Lower lobe of right lung (tissue), 2 donors: ENCODE measurements around the gene NDC1. TPM values are rescaled to one million over a fixed set of nuclear protein-coding genes. Genes with fewer than 3 reads are reported as not detected.

ENCODE experiments used
- ATAC-seq, 2 donors: fragments of 200-7000 bp; cut with Tn5 transposase; one replicate each; pipeline ENCODE4 v1.9.1; 2020 to 2022; ENCODE audit warnings: mild to moderate bottlenecking in 2 of 2, moderate library complexity in 2 of 2
- DNase-seq: peaks from one replicate; pipeline ENCODE4 v3.0.0-alpha.2; 2020
- H3K27ac ChIP-seq: fragments of 200-600 bp; one replicate; pipeline ENCODE4 v1.8.0; 2022
- H3K27me3 ChIP-seq: fragments of 200-600 bp; one replicate; pipeline ENCODE4 v1.8.0; 2022; ENCODE audit warnings: low read depth
- H3K36me3 ChIP-seq: fragments of 200-600 bp; one replicate; pipeline ENCODE4 v1.8.0; 2022; ENCODE audit warnings: mild to moderate bottlenecking
- H3K4me1 ChIP-seq: fragments of 200-600 bp; one replicate; pipeline ENCODE4 v1.8.0; 2022
- H3K4me3 ChIP-seq: fragments of 200-600 bp; one replicate; pipeline ENCODE4 v1.8.0; 2022; ENCODE audit warnings: mild to moderate bottlenecking
- H3K9me3 ChIP-seq: fragments of 200-600 bp; one replicate; pipeline ENCODE4 v1.8.0; 2022
- CTCF ChIP-seq: fragments of 200-600 bp; IDR thresholded peaks from one replicate; pipeline ENCODE4 v1.8.0; 2022; ENCODE audit warnings: antibody characterized with exemption, mild to moderate bottlenecking
- intact Hi-C: fragments of 100-400 bp; cut with DNase I; formaldehyde crosslinking; loops from one replicate; pipeline ENCODE4 v1.11.0; 2022
- total RNA-seq: library from RNA; stranded (reverse); fragmentation: NEBNext Ultra II Directional; extraction: Animal tissue kit (Norgen Biotek cat#: 25700); gene quantifications from one replicate; pipeline ENCODE4 v1.2.1, GENCODE V29; 2021
- donor health status: DM: no; HTN: yes; CAD: no; lungs with severe emphysema.

The NDC1 gene
- total RNA-seq, 1 donor from 2014 or later = 9.9 TPM

- Histone ChIP-seq H3K9me3 (no peaks in the 10 kb centered on the region), H3K27ac (no peak overlapping the region), H3K27me3 (peaks cover 14% of the 10 kb centered on the region), H3K4me1 (no peaks in the 10 kb centered on the region), H3K36me3 (no peaks in the 10 kb centered on the region), H3K4me3 (no peak overlapping the region)
- intact Hi-C loops = no loop called here
- ATAC-seq (no peak), DNase-seq (no peak)
- TF ChIP-seq CTCF = no peak
These were observed 107.0 kb downstream of the NDC1 start for GRCh38 chr1:53731043-53731600.

GRCh38 chr1:53730224-53730865 lies 107.8 kb downstream of the NDC1 start:
- Histone ChIP-seq H3K4me3 (no peak overlapping the region), H3K9me3 (no peaks in the 10 kb centered on the region), H3K27ac (no peak overlapping the region), H3K4me1 (no peaks in the 10 kb centered on the region), H3K27me3 (peaks cover 14% of the 10 kb centered on the region), H3K36me3 (no peaks in the 10 kb centered on the region)
- no peak for TF ChIP-seq CTCF
- no peak for ATAC-seq
- no peak for DNase-seq
- intact Hi-C loops = no loop called here

- DNase-seq (no peak), ATAC-seq (no peak)
- Histone ChIP-seq H3K9me3 (no peaks in the 10 kb centered on the region), H3K4me3 (no peak overlapping the region), H3K27me3 (peaks cover 13% of the 10 kb centered on the region), H3K36me3 (no peaks in the 10 kb centered on the region), H3K4me1 (no peaks in the 10 kb centered on the region), H3K27ac (no peak overlapping the region)
- intact Hi-C loops = no loop called here
- no peak for TF ChIP-seq CTCF
These were observed 108.5 kb downstream of the NDC1 start for GRCh38 chr1:53729456-53730223.

DNA sequence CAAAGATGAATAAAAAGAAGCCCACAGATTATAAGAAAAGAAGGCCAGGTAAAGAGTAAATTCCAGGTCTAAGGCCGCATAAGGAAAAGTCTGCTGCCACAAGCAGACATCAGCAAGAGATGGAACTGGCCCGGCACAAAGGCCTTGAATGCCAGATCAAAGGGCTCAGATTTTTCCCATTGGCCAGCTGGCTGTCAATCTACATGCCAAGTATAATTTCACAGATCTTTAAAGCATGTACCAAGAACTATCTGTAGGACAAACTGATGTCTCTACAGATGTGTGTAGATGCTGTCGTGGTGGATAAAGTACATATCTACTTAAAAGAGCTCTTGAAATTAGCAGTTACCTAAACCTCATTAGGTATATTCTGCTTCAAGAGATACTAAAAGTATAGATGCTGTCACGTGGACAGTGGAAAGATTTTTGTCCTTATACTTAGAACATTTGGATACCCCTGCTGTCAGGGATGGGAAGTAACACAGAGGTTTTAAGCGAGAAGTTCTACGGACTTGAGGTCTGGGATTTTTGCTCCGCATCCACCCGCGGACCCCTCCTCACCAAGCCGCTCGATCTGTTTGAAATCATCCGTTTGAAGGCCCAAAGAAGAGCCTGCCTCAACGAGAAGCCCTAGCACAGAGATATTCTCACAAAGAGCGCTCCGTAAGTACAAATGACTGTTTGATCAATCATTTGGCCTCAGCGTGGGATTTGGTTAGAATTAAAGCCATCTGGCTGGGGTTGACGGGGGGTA lies 109.2 kb downstream of the NDC1 start:
- intact Hi-C loops = no loop called here
- no peak for TF ChIP-seq CTCF

GRCh38 chr1:53728196-53728595 lies 109.9 kb downstream of the NDC1 start:
- H3K27ac ChIP-seq = no peak overlapping the region
- intact Hi-C loops = no loop called here
- no peaks in the 10 kb centered on the region for H3K9me3 ChIP-seq
- H3K27me3 ChIP-seq = peaks cover 11% of the 10 kb centered on the region
- no peak overlapping the region for H3K4me3 ChIP-seq
- TF ChIP-seq CTCF = no peak
- DNase-seq = no peak
- H3K4me1 ChIP-seq = no peaks in the 10 kb centered on the region
- ATAC-seq = no peak
- H3K36me3 ChIP-seq = no peaks in the 10 kb centered on the region

More for the DNA sequence above, 109.2 kb downstream of the NDC1 start:
- Histone ChIP-seq H3K4me3 (no peak overlapping the region), H3K36me3 (no peaks in the 10 kb centered on the region), H3K4me1 (no peaks in the 10 kb centered on the region), H3K27me3 (peaks cover 11% of the 10 kb centered on the region), H3K9me3 (no peaks in the 10 kb centered on the region), H3K27ac (no peak overlapping the region)
- DNase-seq (no peak), ATAC-seq (no peak)
